A204.1 (cell line): Measurements from ENCODE around the gene HIP1.
"Not testable (repeated sequence)": the region's sequence is repeated elsewhere in the genome, so short reads cannot be mapped to it uniquely, and the experiment has no call there.

Experiments
- FAIRE-seq: peaks from 2 replicates; lab custom pipeline; 2012; peaks lifted over from hg19 to GRCh38; lab: Jason Lieb, UNC

The HIP1 gene

GRCh38 chr7:75712517-75713361, 26.0 kb downstream of the HIP1 start:
- no peak for FAIRE-seq

DNA sequence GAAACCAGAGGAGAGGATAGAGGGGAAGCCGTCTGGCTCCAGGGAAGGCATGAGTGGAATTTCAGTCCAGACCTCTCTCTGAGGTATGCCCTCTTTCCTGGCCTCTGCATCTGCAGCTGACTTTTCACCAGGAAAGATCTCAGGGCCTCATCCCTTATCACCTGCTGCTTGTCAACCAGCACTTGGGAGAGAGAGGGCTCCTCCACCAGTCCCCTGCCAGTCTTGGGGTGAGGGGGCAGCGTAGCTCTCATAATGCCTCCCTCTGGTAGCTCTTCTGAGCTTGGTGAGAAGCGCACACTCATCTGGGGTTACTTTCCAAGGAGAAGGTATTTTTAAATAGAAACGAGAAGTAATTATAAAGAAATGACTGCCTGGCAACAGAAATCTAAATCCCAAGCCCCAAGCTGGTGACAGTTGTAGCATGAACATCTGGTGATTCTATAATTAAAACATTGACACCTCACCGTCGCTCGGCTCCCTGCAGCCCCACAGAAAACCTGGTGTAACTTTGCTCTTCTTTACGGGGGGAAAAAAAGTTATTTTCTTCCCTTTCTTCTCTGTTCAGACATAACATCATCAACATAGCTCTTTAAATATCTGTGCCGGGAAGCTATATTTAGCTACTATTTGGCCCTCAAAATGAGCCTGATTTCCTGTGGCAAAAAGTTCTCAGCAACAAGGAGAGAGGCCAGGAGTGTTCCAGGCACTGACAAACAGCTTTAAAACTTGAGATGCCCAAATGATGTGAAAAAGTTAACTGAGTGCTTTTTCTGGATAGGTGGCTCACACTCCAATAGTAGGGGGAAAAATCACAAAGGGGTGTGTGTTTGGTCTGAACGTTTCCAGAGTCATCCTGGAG, 26.9 kb downstream of the HIP1 start:
- FAIRE-seq: no peak

- FAIRE-seq: no peak
Measured at GRCh38 chr7:75711076-75711475, 27.7 kb downstream of the HIP1 start.

DNA sequence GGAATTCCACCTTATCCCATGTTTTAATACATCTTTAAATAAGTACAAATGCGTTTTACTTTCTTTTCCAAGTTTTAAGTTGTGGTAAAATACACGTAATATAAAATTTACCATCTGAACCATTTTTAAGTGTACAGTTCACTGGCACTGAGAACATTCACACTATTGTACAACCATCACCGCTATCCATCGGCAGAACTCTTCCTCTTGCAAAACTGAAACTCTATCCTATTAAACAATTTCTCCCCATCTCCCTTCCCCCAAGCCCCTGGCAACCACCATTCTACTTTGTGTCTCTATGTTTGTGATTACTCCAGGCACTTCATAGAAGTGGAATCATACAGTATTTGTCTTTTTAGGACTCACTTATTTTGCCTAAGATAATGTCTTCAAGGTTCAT, 33.8 kb downstream of the HIP1 start:
- no peak for FAIRE-seq

DNA sequence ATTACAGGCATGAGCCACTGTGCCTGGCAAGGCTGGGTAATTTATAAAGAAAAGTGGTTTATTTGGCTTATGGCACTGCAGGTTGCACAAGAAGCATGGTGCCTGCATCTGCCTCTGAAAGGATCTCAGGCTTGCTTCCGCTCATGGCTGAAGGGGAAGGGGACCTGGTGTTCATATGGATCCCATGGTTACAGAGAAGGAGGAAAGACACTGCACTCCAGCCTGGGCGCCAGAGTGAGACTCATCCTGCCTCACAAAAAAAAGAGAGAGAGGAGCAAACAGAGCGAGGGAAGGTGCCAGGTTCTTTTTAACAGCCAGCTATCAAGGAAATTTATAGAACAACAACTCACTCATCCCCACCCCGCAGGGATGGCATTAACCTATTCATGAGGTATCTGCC, 36.2 kb downstream of the HIP1 start:
- FAIRE-seq: no peak

GRCh38 chr7:75699993-75700392, 38.7 kb downstream of the HIP1 start:
- FAIRE-seq: no peak

- FAIRE-seq: no peak
Measured at GRCh38 chr7:75698358-75698757, 40.4 kb downstream of the HIP1 start.

- no peak for FAIRE-seq
Measured at GRCh38 chr7:75696263-75697037, 42.3 kb downstream of the HIP1 start.

- no peak for FAIRE-seq
Measured at GRCh38 chr7:75694638-75695399, 43.9 kb downstream of the HIP1 start.

DNA sequence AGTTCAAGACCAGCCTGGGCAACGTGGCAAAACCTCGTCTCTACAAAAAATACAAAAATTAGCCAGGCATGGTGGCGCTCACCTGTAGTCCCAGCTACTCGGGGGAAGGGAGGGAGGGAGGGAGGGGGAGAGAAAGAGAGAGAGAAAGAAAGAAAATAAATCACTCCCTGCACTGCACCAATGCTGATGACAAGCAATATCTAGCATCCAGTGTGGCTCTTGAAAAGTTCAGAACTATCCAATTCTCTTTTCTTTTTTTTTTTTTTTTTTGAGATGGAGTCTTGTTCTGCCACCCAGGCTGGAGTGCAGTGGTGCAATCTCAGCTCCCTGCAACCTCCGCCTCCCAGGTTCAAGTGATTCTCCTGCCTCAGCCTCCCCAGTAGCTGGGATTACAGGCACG, 45.1 kb downstream of the HIP1 start:
- FAIRE-seq: not testable (repeated sequence)

DNA sequence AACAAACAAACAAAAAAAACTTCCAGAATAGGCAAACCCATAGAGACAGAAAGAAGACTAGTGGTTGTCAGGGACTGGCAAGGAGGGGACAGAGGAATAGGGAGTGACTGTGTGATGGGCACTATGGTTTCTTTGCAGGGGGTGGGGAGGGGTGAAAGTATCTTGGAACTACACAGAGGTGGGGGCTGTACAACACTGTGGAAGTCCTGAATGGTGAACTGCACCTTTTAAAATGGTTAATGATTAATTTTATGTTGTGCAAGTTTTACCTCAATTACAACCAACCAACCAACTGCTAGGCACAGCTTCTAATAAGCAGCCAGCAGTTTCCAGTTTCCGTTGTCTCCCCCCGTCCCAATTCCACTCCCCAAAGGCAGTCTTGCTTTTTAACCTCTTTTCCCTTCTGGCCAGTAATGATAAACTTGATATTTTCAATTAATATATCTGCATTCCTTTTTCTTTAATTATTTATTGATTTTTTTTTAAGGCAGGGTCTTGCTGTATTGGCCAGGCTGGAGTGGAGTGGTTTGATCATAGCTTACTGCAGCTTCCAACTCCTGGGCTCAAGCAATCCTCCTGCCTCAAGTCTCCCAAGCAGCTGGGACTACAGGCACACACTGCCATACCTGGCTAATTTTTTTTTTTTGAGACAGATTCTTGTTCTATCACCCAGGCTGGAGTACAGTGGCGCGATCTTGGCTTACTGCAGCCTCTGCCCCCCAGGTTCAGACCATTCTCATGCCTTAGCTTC, 46.8 kb downstream of the HIP1 start:
- no peak for FAIRE-seq

GRCh38 chr7:75690121-75690523, 48.6 kb downstream of the HIP1 start:
- no peak for FAIRE-seq

- no peak for FAIRE-seq
Measured at GRCh38 chr7:75689246-75690099, 49.3 kb downstream of the HIP1 start.

DNA sequence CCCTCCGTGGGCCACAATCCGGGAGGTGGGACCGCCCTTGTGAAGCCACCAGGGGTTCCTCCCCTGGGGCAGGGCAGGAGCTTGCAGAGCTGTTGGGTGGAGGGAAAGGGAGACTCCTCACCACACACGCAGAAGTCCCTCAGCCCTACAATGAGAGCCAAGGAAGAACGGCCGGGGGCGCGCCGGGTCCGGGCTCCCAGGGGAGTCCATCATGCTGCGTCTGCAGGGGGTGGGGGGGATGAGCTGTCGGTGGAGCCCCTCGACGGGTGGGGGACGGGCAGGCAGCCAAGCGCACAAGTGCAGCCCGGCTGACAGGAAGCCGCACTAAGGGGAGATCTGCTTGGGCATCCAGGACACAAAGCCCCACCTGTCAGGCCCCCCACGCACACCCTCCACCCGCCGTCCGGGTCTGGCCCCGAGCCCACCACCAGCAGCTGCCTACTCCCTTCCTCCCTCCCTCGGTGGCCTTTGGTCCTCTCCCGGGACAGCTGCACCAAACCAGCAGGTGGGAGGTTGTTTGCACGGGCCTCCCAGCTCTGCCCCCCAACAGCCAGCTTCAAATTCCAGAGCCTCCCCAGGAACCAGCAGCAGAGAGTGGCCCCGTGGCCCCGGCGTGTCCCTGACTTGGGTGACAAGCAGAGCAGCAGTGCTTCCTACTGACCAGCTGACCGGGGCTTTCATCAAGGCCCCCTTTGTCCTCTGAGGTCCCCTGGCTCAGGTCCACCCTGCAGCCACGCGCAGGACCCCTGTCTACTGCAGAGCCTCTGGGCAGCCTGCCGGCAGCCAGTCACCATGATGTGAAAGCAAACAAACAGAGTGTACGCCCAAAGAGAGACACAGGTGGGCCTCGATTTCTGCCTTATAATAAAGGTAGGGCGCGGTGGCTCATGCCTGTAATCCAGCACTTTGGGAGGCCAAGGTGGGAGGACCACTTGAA, 50.3 kb downstream of the HIP1 start:
- no peak for FAIRE-seq

- FAIRE-seq: no peak
Measured at GRCh38 chr7:75687246-75688088, 51.3 kb downstream of the HIP1 start.

DNA sequence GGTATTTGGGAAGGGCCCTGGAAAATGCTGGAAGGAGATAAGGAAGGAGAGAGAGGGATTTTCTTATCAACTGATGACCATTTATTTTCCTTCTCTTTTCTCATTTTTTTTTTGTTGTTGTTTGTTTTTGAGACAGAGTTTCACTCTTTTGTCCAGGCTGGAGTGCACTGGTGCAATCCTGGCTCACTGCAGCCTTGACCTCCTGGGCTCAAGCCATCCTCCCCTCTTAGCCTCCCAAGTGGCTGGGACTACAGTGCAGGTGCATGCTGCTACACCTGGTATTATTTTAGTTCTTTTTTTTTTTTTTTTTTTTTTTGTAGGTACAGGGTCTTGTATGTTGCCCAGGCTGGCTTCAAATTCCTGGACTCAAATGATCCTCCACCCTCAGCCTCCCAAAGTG, 52.2 kb downstream of the HIP1 start:
- no peak for FAIRE-seq

GRCh38 chr7:75682052-75682451, 56.7 kb downstream of the HIP1 start:
- not testable (repeated sequence) for FAIRE-seq

GRCh38 chr7:75679060-75679459, 59.7 kb downstream of the HIP1 start:
- no peak for FAIRE-seq
